HCT116 (cell line): Measurements from ENCODE around the gene AAK1. TPM values are rescaled to one million over a fixed set of nuclear protein-coding genes. Genes with fewer than 3 reads are reported as not detected.

Experiments used
- ATAC-seq: fragments of 200-7000 bp; cut with Tn5 transposase; 2 replicates; pipeline ENCODE4 v1.9.1; 2020; ENCODE audit warnings: mild to moderate bottlenecking, moderate library complexity
- BruUV-seq: library from RNA; stranded (reverse); fragments of 400-500 nt; replicated peaks from 2 replicates; lab custom pipeline; 2021; lab: Mats Ljungman, UMichigan
- CTCF ChIA-PET: fragments of 300-600 bp; sonication (Branson Sonifier 250); formaldehyde crosslinking; loops from one replicate; lab custom pipeline; 2021; ENCODE audit warnings: antibody characterized with exemption; lab: Charles Lee
- POLR2A ChIA-PET: fragments of 300-600, 350-600 bp; sonication (Branson Sonifier 250); formaldehyde crosslinking; loops from one replicate; lab custom pipeline; 2021; ENCODE audit warnings: antibody characterized with exemption; lab: Charles Lee
- RAD21 ChIA-PET, 2 experiments: fragments of 300-600 bp; sonication (Branson Sonifier 250); formaldehyde crosslinking; loops; one replicate each; lab custom pipeline; 2023; ENCODE audit warnings: low total read pairs in 2 of 2; ENCODE audit not compliant: uncharacterized antibody in 2 of 2, unreplicated experiment in 2 of 2, low non-redundant PET in 1 of 2; lab: Charles Lee
- DNase-seq: peaks from one replicate; pipeline ENCODE4 v3.0.0-alpha.2; 2010; ENCODE audit warnings: low read depth, low spot score
- H2AFZ ChIP-seq: fragments of 200-600 bp; shearing (Covaris generic), sonication (generic); 2 replicates; pipeline ENCODE4 v1.6.1; 2017; ENCODE audit warnings: low read depth, mixed run types, mixed read lengths, antibody characterized with exemption, low read length; ENCODE audit not compliant: poor library complexity, severe bottlenecking
- H3K27ac ChIP-seq: 2 replicates; pipeline ENCODE4 v1.5.1; 2012; ENCODE audit warnings: low read depth, low read length
- H3K27me3 ChIP-seq: fragments of 200-600 bp; sonication (generic); 2 replicates; pipeline ENCODE4 v1.6.1; 2016; ENCODE audit warnings: mixed run types, low read length, mixed read lengths; ENCODE audit not compliant: insufficient read depth
- H3K36me3 ChIP-seq, 2 experiments: fragments of 200-500 bp in 1 of 2; fragments of 200-600 bp in 1 of 2; sonication (Bioruptor generic) in 1 of 2; sonication (generic) in 1 of 2; 2 replicates each; pipeline versions ENCODE4 v1.5.1 to v1.6.1; 2014 to 2016; ENCODE audit warnings: low read length in 2 of 2, inconsistent platforms in 1 of 2, mixed read lengths in 1 of 2, mixed run types in 1 of 2; ENCODE audit not compliant: insufficient read depth in 2 of 2, control insufficient read depth in 1 of 2
- H3K4me1 ChIP-seq, 2 experiments: fragments of 200-600 bp in 1 of 2; sonication (generic) in 1 of 2; 2 replicates each; pipeline versions ENCODE4 v1.5.1 to v1.6.1; 2012 to 2017; ENCODE audit warnings: low read length in 2 of 2, inconsistent platforms in 1 of 2, mild to moderate bottlenecking in 1 of 2, mixed read lengths in 1 of 2, mixed run types in 1 of 2, moderate library complexity in 1 of 2; ENCODE audit not compliant: insufficient read depth in 2 of 2, control insufficient read depth in 1 of 2
- H3K4me2 ChIP-seq: fragments of 200-600 bp; sonication (generic); 2 replicates; pipeline ENCODE4 v1.6.1; 2017; ENCODE audit warnings: mixed run types, low read length, mixed read lengths
- H3K4me3 ChIP-seq, 2 experiments: fragments of 200-600 bp in 1 of 2; sonication (generic) in 1 of 2; replicated peaks in 1 of 2; 2 replicates each; pipeline ENCODE4 v1.5.1; 2011 to 2016; ENCODE audit warnings: low read length in 2 of 2, control low read depth in 1 of 2, low read depth in 1 of 2, mild to moderate bottlenecking in 1 of 2, mixed read lengths in 1 of 2, mixed run types in 1 of 2
- H3K79me2 ChIP-seq: fragments of 200-600 bp; sonication (generic); 2 replicates; pipeline ENCODE4 v1.6.1; 2017; ENCODE audit warnings: mild to moderate bottlenecking, mixed run types, low read length, moderate library complexity, mixed read lengths; ENCODE audit not compliant: insufficient read depth
- H3K9ac ChIP-seq: fragments of 200-600 bp; sonication (generic); 2 replicates; pipeline ENCODE4 v1.6.1; 2016; ENCODE audit warnings: low read length, mixed read lengths
- H3K9me2 ChIP-seq: fragments of 200-600 bp; sonication (generic), shearing (Covaris generic); 2 replicates; pipeline ENCODE4 v1.6.1; 2017; ENCODE audit warnings: mixed run types, mild to moderate bottlenecking, moderate library complexity; ENCODE audit not compliant: insufficient read depth
- H3K9me3 ChIP-seq, 2 experiments: fragments of 200-500 bp in 1 of 2; fragments of 200-600 bp in 1 of 2; sonication (Bioruptor generic) in 1 of 2; sonication (generic) in 1 of 2; 2 replicates each; pipeline ENCODE4 v1.6.1; 2014 to 2017; ENCODE audit warnings: low read length in 2 of 2, mixed read lengths in 2 of 2, inconsistent platforms in 1 of 2, low read depth in 1 of 2, mild to moderate bottlenecking in 1 of 2, mixed run types in 1 of 2, moderate library complexity in 1 of 2; ENCODE audit not compliant: control insufficient read depth in 1 of 2, insufficient read depth in 1 of 2
- H4K20me1 ChIP-seq: fragments of 200-600 bp; sonication (generic), shearing (Covaris generic); 2 replicates; pipeline ENCODE4 v1.6.1; 2017; ENCODE audit warnings: mixed run types, mild to moderate bottlenecking, moderate library complexity; ENCODE audit not compliant: insufficient read depth
- CEBPB ChIP-seq: IDR thresholded peaks from 2 replicates; pipeline ENCODE4 v1.6.1; 2012; ENCODE audit warnings: low read depth
- ELF1 ChIP-seq: IDR thresholded peaks from 2 replicates; pipeline ENCODE4 v1.6.1; 2012; ENCODE audit warnings: low read depth, borderline replicate concordance
- EZH2 ChIP-seq: fragments of 200-600 bp; sonication (generic); IDR thresholded peaks from 2 replicates; pipeline ENCODE4 v1.6.1; 2017; ENCODE audit warnings: antibody characterized with exemption, mixed run types
- EZH2phosphoT487 ChIP-seq: fragments of 200-600 bp; IDR thresholded peaks from 2 replicates; pipeline ENCODE4 v1.6.1; 2018; ENCODE audit warnings: antibody characterized with exemption, borderline replicate concordance
- FOSL1 ChIP-seq: IDR thresholded peaks from 2 replicates; pipeline ENCODE4 v1.6.1; 2012; ENCODE audit warnings: low read depth
- JUND ChIP-seq: IDR thresholded peaks from 2 replicates; pipeline ENCODE4 v1.6.1; 2012
- POLR2A ChIP-seq: IDR thresholded peaks from 2 replicates; pipeline ENCODE4 v1.7.0; 2011; ENCODE audit warnings: borderline replicate concordance; ENCODE audit not compliant: insufficient read depth, insufficient read length; ENCODE audit errors: extremely low read depth
- POLR2AphosphoS5 ChIP-seq: IDR thresholded peaks from 2 replicates; pipeline ENCODE4 v1.6.1; 2011; ENCODE audit warnings: mild to moderate bottlenecking, low read depth, low read length, moderate library complexity
- RAD21 ChIP-seq: IDR thresholded peaks from 2 replicates; pipeline ENCODE4 v1.6.1; 2012; ENCODE audit warnings: low read depth, mild to moderate bottlenecking
- SIN3A ChIP-seq: IDR thresholded peaks from 2 replicates; pipeline ENCODE4 v1.6.1; 2012; ENCODE audit warnings: low read depth
- SP1 ChIP-seq: IDR thresholded peaks from 2 replicates; pipeline ENCODE4 v1.6.1; 2012; ENCODE audit warnings: low read depth
- SRF ChIP-seq: IDR thresholded peaks from 2 replicates; pipeline ENCODE4 v1.6.1; 2012; ENCODE audit warnings: low read depth
- TCF7L2 ChIP-seq: IDR thresholded peaks from 2 replicates; pipeline ENCODE4 v1.7.0; 2011; ENCODE audit warnings: borderline replicate concordance, inconsistent platforms; ENCODE audit not compliant: insufficient read depth, insufficient read length; ENCODE audit errors: extremely low read depth
- YY1 ChIP-seq: IDR thresholded peaks from 2 replicates; pipeline ENCODE4 v1.6.1; 2011; ENCODE audit warnings: low read length, low read depth, moderate library complexity, mild to moderate bottlenecking; ENCODE audit not compliant: insufficient replicate concordance; ENCODE audit errors: extremely low read depth
- ZBTB33 ChIP-seq: IDR thresholded peaks from 2 replicates; pipeline ENCODE4 v1.6.1; 2011; ENCODE audit warnings: mild to moderate bottlenecking, low read length, moderate library complexity; ENCODE audit not compliant: insufficient replicate concordance; ENCODE audit errors: extremely low read depth
- ZFX ChIP-seq: fragments of 450-650 bp; IDR thresholded peaks from 2 replicates; pipeline ENCODE4 v1.6.1; 2017
- ZNF274 ChIP-seq: fragments of 200-500 bp; sonication (Bioruptor generic); IDR thresholded peaks from 2 replicates; pipeline ENCODE4 v1.6.1; 2014; ENCODE audit warnings: mild to moderate bottlenecking, low read depth, low read length, inconsistent platforms
- intact Hi-C: fragments of 100-400 bp; cut with micrococcal nuclease; formaldehyde crosslinking; loops from 2 replicates; pipeline ENCODE4 v1.10.0; 2022
- total RNA-seq: library from RNA; stranded (reverse); gene quantifications from one replicate; pipeline ENCODE4 v1.2.1, GENCODE V29; 2021; ENCODE audit not compliant: unreplicated experiment
- TF ChIP-seq, protein P1 (sequence below), 3 experiments: fragments of 200-600 bp in 1 of 3; sonication (generic) in 1 of 3; IDR thresholded peaks in 2 of 3; conservative IDR thresholded peaks in 1 of 3; 2 replicates each; pipeline ENCODE4 v1.5.1; 2012 to 2017; ENCODE audit warnings: low read depth in 2 of 3, low read length in 2 of 3, antibody characterized with exemption in 1 of 3, borderline replicate concordance in 1 of 3, control low read depth in 1 of 3, mild to moderate bottlenecking in 1 of 3, mixed read lengths in 1 of 3, mixed run types in 1 of 3, moderate library complexity in 1 of 3; ENCODE audit not compliant: insufficient read depth in 1 of 3

The AAK1 gene
- total RNA-seq, 1 experiment from 2014 or later: 32.0 TPM

- no peak overlapping the region for H3K27ac ChIP-seq
- no peak overlapping the region for H3K4me3 ChIP-seq
- DNase-seq (no peak), ATAC-seq (no peak)
- no peak overlapping the region for H3K9ac ChIP-seq
- ChIA-PET CTCF (no interaction called here), RAD21 (no interaction called here), POLR2A (interaction anchor here (1.2 kb wide), 1 partner anchor 9 kb away, joined by 3 read pairs; no protein-coding TSS in a partner anchor)
- no peak for TF ChIP-seq CEBPB
- no peak for TF ChIP-seq YY1
- TF ChIP-seq EZH2phosphoT487: no peak
- TF ChIP-seq FOSL1: no peak
- TF ChIP-seq, protein P1, sequence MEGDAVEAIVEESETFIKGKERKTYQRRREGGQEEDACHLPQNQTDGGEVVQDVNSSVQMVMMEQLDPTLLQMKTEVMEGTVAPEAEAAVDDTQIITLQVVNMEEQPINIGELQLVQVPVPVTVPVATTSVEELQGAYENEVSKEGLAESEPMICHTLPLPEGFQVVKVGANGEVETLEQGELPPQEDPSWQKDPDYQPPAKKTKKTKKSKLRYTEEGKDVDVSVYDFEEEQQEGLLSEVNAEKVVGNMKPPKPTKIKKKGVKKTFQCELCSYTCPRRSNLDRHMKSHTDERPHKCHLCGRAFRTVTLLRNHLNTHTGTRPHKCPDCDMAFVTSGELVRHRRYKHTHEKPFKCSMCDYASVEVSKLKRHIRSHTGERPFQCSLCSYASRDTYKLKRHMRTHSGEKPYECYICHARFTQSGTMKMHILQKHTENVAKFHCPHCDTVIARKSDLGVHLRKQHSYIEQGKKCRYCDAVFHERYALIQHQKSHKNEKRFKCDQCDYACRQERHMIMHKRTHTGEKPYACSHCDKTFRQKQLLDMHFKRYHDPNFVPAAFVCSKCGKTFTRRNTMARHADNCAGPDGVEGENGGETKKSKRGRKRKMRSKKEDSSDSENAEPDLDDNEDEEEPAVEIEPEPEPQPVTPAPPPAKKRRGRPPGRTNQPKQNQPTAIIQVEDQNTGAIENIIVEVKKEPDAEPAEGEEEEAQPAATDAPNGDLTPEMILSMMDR (IDR thresholded peaks at IDR 0.05 in 2 of 3, conservative IDR thresholded peaks at IDR 0.05 in 1 of 3; ENCODE audit: borderline replicate concordance in 1 of 3, insufficient read depth in 1 of 3, low read depth in 2 of 3, low read length in 2 of 3): no peak
- TF ChIP-seq ZNF274: no peak
- TF ChIP-seq ELF1: no peak
- no peak for TF ChIP-seq EZH2
- TF ChIP-seq RAD21: no peak
- TF ChIP-seq ZBTB33: no peak
- TF ChIP-seq SRF: no peak
- no peak for TF ChIP-seq ZFX
- no peak for TF ChIP-seq SP1
- no peak for TF ChIP-seq TCF7L2
- TF ChIP-seq POLR2AphosphoS5: no peak
- no peak for TF ChIP-seq SIN3A
- TF ChIP-seq JUND: no peak
- TF ChIP-seq POLR2A: no peak
- H3K4me1 ChIP-seq: no peaks in the 10 kb centered on the region
- H3K4me2 ChIP-seq: no peak overlapping the region
- H3K9me2 ChIP-seq: no peaks in the 10 kb centered on the region
- peaks cover 8% of the 10 kb centered on the region for H3K79me2 ChIP-seq
- H2AFZ ChIP-seq: no peak overlapping the region
- H3K36me3 ChIP-seq: no peaks in the 10 kb centered on the region
- H3K9me3 ChIP-seq: no peaks in the 10 kb centered on the region
- H3K27me3 ChIP-seq: no peaks in the 10 kb centered on the region
- no peaks in the 10 kb centered on the region for H4K20me1 ChIP-seq
- BruUV-seq: no TSS peak
- intact Hi-C loops: no loop called here
Measured at GRCh38 chr2:69631402-69631801, 12.1 kb downstream of the AAK1 start.
